OCI-LY1 (cell line): ENCODE measurements around the gene SLC5A3.

ENCODE experiments used
- H2AFZ ChIP-seq: fragments of 200-600 bp; sonication (generic), shearing (Covaris generic); 2 replicates; pipeline ENCODE4 v1.6.0; 2014; ENCODE audit warnings: antibody characterized with exemption, mild to moderate bottlenecking, low read length
- H3F3A ChIP-seq: fragments of 200-600 bp; sonication (generic), shearing (Covaris generic); 2 replicates; pipeline ENCODE4 v1.6.0; 2014; ENCODE audit warnings: mild to moderate bottlenecking, antibody characterized with exemption, low read length, moderate library complexity; ENCODE audit not compliant: insufficient read depth
- H3K27ac ChIP-seq: fragments of 200-600 bp; sonication (generic); 2 replicates; pipeline ENCODE4 v1.5.1; 2014; ENCODE audit warnings: low read length, mixed run types, mild to moderate bottlenecking, low read depth; ENCODE audit not compliant: poor library complexity, severe bottlenecking
- H3K27me3 ChIP-seq: fragments of 200-600 bp; sonication (generic); 2 replicates; pipeline ENCODE4 v1.6.0; 2014; ENCODE audit warnings: antibody characterized with exemption, mild to moderate bottlenecking, low read length, moderate library complexity; ENCODE audit not compliant: insufficient read depth
- H3K36me3 ChIP-seq: fragments of 200-600 bp; sonication (generic); 2 replicates; pipeline ENCODE4 v1.6.1; 2014; ENCODE audit warnings: mild to moderate bottlenecking, antibody characterized with exemption, low read length, moderate library complexity, mixed read lengths; ENCODE audit not compliant: insufficient read depth
- H3K4me1 ChIP-seq: fragments of 200-600 bp; sonication (generic); 2 replicates; pipeline ENCODE4 v1.5.1; 2014; ENCODE audit warnings: mild to moderate bottlenecking, low read length, moderate library complexity; ENCODE audit not compliant: insufficient read depth, severe bottlenecking
- H3K4me2 ChIP-seq: fragments of 200-600 bp; sonication (generic), shearing (Covaris generic); 2 replicates; pipeline ENCODE4 v1.6.1; 2014; ENCODE audit warnings: low read length
- H3K4me3 ChIP-seq: fragments of 200-600 bp; sonication (generic); 2 replicates; pipeline ENCODE4 v1.5.1; 2014; ENCODE audit warnings: low read length, low read depth, mild to moderate bottlenecking, mixed read lengths; ENCODE audit not compliant: poor library complexity, severe bottlenecking
- H3K79me2 ChIP-seq: fragments of 200-600 bp; shearing (Covaris generic); 2 replicates; pipeline ENCODE4 v1.6.1; 2016; ENCODE audit warnings: mixed run types, low read length, mixed read lengths; ENCODE audit not compliant: insufficient read depth
- H3K9ac ChIP-seq: fragments of 200-600 bp; sonication (generic), shearing (Covaris generic); 2 replicates; pipeline ENCODE4 v1.6.1; 2014; ENCODE audit warnings: mild to moderate bottlenecking, low read length, mixed read lengths
- H3K9me2 ChIP-seq: fragments of 200-600 bp; sonication (generic), shearing (Covaris generic); 2 replicates; pipeline ENCODE4 v1.6.1; 2014; ENCODE audit warnings: low read depth, mild to moderate bottlenecking, low read length, mixed read lengths
- H3K9me3 ChIP-seq: fragments of 200-600 bp; shearing (Covaris generic); 2 replicates; pipeline ENCODE4 v1.6.1; 2014; ENCODE audit warnings: low read length, mixed read lengths
- H4K20me1 ChIP-seq: fragments of 200-600 bp; sonication (generic), shearing (Covaris generic); 2 replicates; pipeline ENCODE4 v1.6.0; 2016; ENCODE audit warnings: mild to moderate bottlenecking, low read length; ENCODE audit not compliant: insufficient read depth
- CTCF ChIP-seq: fragments of 200-600 bp; sonication (generic), shearing (Covaris generic); IDR thresholded peaks from 2 replicates; pipeline ENCODE4 v1.5.1; 2017; ENCODE audit warnings: mild to moderate bottlenecking, antibody characterized with exemption, low read length, moderate library complexity, mixed read lengths
- EZH2 ChIP-seq: fragments of 200-600 bp; sonication (generic), shearing (Covaris generic); IDR thresholded peaks from 2 replicates; pipeline ENCODE4 v1.8.0; 2017; ENCODE audit warnings: borderline replicate concordance, mixed run types, mild to moderate bottlenecking, antibody characterized with exemption, low read length, moderate library complexity, mixed read lengths

The SLC5A3 gene

GRCh38 chr21:34088752-34089151 lies 15.4 kb downstream of the SLC5A3 start:
- no peak for TF ChIP-seq EZH2
- TF ChIP-seq CTCF: no peak
- Histone ChIP-seq H3K79me2 (peaks cover 100% of the 10 kb centered on the region), H3K36me3 (peaks cover 57% of the 10 kb centered on the region), H3K9me2 (no peaks in the 10 kb centered on the region), H3K9me3 (no peaks in the 10 kb centered on the region), H4K20me1 (no peaks in the 10 kb centered on the region), H3F3A (no peaks in the 10 kb centered on the region), H3K4me2 (no peak overlapping the region), H2AFZ (no peak overlapping the region), H3K9ac (no peak overlapping the region), H3K27me3 (no peaks in the 10 kb centered on the region), H3K27ac (no peak overlapping the region), H3K4me1 (peaks cover 34% of the 10 kb centered on the region), H3K4me3 (no peak overlapping the region)

- no peak overlapping the region for H3K4me3 ChIP-seq
- H3K79me2 ChIP-seq: peaks cover 98% of the 10 kb centered on the region
- H4K20me1 ChIP-seq: no peaks in the 10 kb centered on the region
- no peak overlapping the region for H3K27ac ChIP-seq
- TF ChIP-seq CTCF (no peak), EZH2 (no peak)
- no peaks in the 10 kb centered on the region for H3F3A ChIP-seq
- no peaks in the 10 kb centered on the region for H3K9me2 ChIP-seq
- H3K27me3 ChIP-seq: no peaks in the 10 kb centered on the region
- H3K9ac ChIP-seq: no peak overlapping the region
- H3K9me3 ChIP-seq: no peaks in the 10 kb centered on the region
- H3K4me1 ChIP-seq: peaks cover 34% of the 10 kb centered on the region
- peaks cover 60% of the 10 kb centered on the region for H3K36me3 ChIP-seq
- H2AFZ ChIP-seq: no peak overlapping the region
- H3K4me2 ChIP-seq: no peak overlapping the region
These were observed 17.7 kb downstream of the SLC5A3 start for GRCh38 chr21:34091032-34091431.

- TF ChIP-seq CTCF (peak; percentile 44), EZH2 (no peak)
- Histone ChIP-seq H3K27me3 (no peaks in the 10 kb centered on the region), H3K4me1 (peaks cover 34% of the 10 kb centered on the region), H4K20me1 (no peaks in the 10 kb centered on the region), H3K4me3 (no peak overlapping the region), H2AFZ (no peak overlapping the region), H3F3A (no peaks in the 10 kb centered on the region), H3K4me2 (no peak overlapping the region), H3K9me3 (no peaks in the 10 kb centered on the region), H3K27ac (no peak overlapping the region), H3K9ac (no peak overlapping the region), H3K79me2 (peaks cover 97% of the 10 kb centered on the region), H3K36me3 (peaks cover 60% of the 10 kb centered on the region), H3K9me2 (no peaks in the 10 kb centered on the region)
These were observed 18.2 kb downstream of the SLC5A3 start for GRCh38 chr21:34091607-34092006.
